Stimulated activated naive CD8-positive, alpha-beta T cell treated with anti-CD3 and anti-CD28 coated beads, Interleukin-15, Interleukin-2, amounts not matched to agents 100 ng/mL and 50 ng/mL, for 24 hours (primary cell): ENCODE measurements around the gene AHR.

Experiments
- H3K27ac Mint-ChIP-seq: one replicate; pipeline ENCODE4 v1.8.0; 2021; ENCODE audit warnings: mild to moderate bottlenecking, mixed read lengths
- H3K27me3 Mint-ChIP-seq: one replicate; pipeline ENCODE4 v1.8.0; 2021; ENCODE audit warnings: mixed read lengths
- H3K36me3 Mint-ChIP-seq: one replicate; pipeline ENCODE4 v1.8.0; 2021; ENCODE audit warnings: low read depth, mixed read lengths
- H3K4me1 Mint-ChIP-seq: one replicate; pipeline ENCODE4 v1.8.0; 2021; ENCODE audit warnings: low read depth, mixed read lengths
- H3K4me3 Mint-ChIP-seq: one replicate; pipeline ENCODE4 v1.8.0; 2021; ENCODE audit warnings: mild to moderate bottlenecking, mixed read lengths
- H3K9me3 Mint-ChIP-seq: one replicate; pipeline ENCODE4 v1.8.0; 2021; ENCODE audit warnings: mixed read lengths

Gene AHR

DNA sequence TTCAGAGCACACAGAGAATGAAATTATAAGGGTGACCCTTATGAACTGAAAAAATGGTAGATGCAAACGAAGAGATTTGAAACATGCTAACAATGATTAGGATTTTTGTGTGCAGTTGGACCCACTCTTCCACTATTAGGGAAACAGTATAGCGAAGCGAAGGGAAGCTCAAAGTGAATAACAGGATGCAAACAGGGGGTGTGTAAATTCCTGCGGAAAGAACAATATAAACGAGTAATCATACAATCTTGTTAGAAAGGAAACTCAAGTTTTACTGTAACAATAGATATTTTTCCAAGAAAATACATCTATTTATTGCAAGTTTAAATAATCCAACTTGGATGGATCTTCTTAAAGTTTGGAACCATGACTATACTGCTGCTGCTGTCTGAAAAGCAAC is 14.7 kb downstream of the AHR start:
- peaks cover 14% of the 10 kb centered on the region for H3K4me1 Mint-ChIP-seq
- peaks cover 49% of the 10 kb centered on the region for H3K36me3 Mint-ChIP-seq
- no peak overlapping the region for H3K4me3 Mint-ChIP-seq
- H3K27ac Mint-ChIP-seq = no peak overlapping the region
- H3K27me3 Mint-ChIP-seq = no peaks in the 10 kb centered on the region
- H3K9me3 Mint-ChIP-seq = no peaks in the 10 kb centered on the region

DNA sequence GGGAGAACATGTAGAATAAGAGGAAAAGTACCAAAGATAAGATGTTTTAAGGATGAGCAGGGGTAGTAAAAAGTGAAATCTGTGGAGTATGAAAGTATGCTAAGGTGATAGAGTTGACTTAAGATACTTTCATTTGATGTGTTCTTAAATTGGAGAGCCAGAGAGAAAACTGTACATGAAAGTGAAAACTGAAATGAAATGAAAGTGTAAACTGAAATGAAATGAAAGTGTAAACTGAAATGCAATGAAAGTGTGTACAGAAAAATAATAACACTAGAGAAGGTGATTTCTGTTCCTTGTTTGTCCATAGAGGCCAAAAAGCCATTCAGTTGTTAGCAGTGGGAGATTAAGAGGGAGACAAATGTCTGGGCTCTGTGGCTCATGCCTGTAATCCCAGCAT is 17.5 kb downstream of the AHR start:
- peaks cover 57% of the 10 kb centered on the region for H3K36me3 Mint-ChIP-seq
- H3K27me3 Mint-ChIP-seq = no peaks in the 10 kb centered on the region
- no peak overlapping the region for H3K27ac Mint-ChIP-seq
- peaks cover 33% of the 10 kb centered on the region for H3K4me1 Mint-ChIP-seq
- no peak overlapping the region for H3K4me3 Mint-ChIP-seq
- H3K9me3 Mint-ChIP-seq = no peaks in the 10 kb centered on the region

DNA sequence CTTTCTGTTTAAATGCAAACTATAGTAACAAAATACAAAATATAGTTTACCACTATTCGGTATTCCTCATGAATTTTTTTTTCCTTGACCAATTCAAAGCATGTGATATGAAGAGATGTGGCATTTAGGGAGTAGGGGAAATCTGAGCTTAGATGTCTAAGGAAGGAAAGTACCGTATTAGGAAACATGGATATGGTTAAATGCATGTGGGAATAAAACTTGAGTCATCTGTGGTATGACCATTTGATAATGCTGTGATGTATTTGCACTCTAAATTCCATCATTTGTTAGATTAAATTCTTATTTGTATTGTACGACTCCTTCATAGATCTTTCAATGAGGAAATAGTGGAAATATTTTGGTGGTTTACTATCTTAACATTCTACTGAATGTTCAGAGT is 19.7 kb downstream of the AHR start:
- no peaks in the 10 kb centered on the region for H3K27me3 Mint-ChIP-seq
- no peak overlapping the region for H3K27ac Mint-ChIP-seq
- H3K4me3 Mint-ChIP-seq = no peak overlapping the region
- H3K9me3 Mint-ChIP-seq = no peaks in the 10 kb centered on the region
- peaks cover 33% of the 10 kb centered on the region for H3K4me1 Mint-ChIP-seq
- peaks cover 51% of the 10 kb centered on the region for H3K36me3 Mint-ChIP-seq

DNA sequence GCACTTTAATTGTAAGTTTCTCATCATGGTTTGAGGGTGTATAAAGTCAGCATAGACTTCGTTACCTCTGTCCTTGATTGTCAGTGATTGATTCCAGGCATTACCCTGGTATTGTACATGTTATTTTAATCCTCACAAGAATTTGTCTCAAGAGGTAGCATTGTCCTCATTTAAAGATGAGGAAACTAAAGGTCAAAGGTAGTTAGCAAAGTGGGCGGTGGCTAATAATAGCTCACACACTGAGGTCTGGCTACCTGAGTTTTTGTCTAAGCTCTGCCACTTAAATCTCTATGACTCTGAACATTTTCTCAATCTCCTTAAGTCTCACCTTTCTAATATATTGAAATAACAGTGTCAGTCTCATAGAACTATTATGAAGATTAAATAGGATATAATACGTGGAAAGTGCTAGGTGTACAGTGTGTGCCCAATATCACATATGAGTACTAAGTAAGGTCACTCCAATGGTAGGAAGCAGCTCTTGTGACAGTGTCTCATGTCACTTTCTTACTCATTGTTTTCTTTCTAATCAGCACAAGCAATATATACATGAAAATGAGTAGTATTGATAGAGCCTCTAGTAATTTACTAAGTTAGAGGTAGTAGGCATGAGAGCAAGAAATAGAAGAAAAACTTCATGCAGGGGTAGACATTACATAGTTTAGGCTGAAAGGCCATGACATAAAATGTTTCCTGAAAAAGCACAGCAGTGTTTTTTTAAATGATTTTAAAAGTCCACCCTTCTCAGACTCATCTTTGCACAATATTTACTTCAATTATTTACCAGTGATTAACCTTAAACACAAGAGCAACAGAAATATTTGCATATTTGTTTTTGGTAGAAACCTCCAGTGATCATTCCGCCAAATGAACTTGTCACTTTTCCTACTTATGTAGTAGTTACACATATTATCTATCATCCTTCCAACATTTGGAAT is 21.0 kb downstream of the AHR start:
- Mint-ChIP-seq H3K27me3 (no peaks in the 10 kb centered on the region), H3K4me1 (peaks cover 33% of the 10 kb centered on the region), H3K36me3 (peaks cover 46% of the 10 kb centered on the region), H3K27ac (no peak overlapping the region), H3K9me3 (no peaks in the 10 kb centered on the region), H3K4me3 (no peak overlapping the region)

DNA sequence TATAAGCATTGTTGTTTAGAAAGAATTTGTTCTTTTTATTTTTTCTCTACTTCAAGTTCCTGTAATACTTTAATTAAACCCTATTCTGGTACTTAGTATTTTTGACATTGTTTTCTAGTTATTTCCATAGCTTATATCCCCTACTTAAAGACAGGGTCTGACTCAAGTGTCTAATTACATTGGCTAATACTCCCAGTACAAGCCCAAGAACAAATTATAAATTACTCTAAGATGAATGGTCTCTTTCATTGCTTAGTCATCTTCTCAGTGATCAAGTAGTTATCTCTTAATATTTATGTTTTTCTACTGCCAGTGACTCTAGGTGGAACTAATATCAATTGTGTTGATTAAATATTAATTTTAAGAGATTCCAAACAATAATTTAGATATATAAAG is 21.6 kb downstream of the AHR start:
- H3K27ac Mint-ChIP-seq = no peak overlapping the region
- peaks cover 47% of the 10 kb centered on the region for H3K36me3 Mint-ChIP-seq
- H3K27me3 Mint-ChIP-seq = no peaks in the 10 kb centered on the region
- H3K4me1 Mint-ChIP-seq = peaks cover 33% of the 10 kb centered on the region
- no peak overlapping the region for H3K4me3 Mint-ChIP-seq
- H3K9me3 Mint-ChIP-seq = no peaks in the 10 kb centered on the region

DNA sequence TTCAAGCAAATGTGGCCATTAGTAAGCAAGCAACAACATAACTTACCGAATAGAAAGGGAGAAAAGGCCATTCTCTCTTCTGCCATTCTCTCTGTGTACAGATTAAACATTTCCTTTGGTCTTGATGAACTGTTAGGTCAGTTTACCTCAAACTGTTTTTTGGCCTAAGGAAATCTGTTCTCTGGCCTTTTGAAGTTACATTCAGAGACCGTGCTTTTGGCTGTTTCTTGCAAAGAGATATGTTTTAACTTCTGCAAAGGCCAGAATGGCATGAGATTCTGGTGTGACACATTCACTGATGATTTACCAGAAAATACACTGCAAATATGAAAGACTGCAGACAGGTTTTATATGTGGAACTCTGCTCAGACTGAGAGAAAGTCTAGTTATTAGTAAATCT is 22.2 kb downstream of the AHR start:
- H3K27ac Mint-ChIP-seq = no peak overlapping the region
- no peaks in the 10 kb centered on the region for H3K27me3 Mint-ChIP-seq
- peaks cover 29% of the 10 kb centered on the region for H3K4me1 Mint-ChIP-seq
- no peaks in the 10 kb centered on the region for H3K9me3 Mint-ChIP-seq
- H3K36me3 Mint-ChIP-seq = peaks cover 52% of the 10 kb centered on the region
- H3K4me3 Mint-ChIP-seq = no peak overlapping the region

DNA sequence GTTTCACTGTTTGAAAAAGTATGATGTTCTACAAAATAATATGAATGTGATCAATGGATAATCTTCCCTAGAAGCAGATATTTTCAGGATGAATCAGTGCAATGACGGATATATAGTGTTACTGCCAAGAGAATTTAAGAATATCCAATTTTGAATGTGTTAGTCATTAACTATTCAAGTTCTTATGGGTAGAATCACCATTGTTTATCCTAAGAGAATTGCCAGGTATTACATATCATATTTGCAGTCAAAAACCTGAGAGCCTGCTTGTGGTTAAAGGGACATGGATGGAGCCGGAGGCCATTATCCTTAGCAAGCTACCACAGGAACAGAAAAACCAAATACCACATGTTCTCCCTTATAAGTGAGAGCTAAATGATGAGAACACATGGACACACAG is 26.9 kb downstream of the AHR start:
- Mint-ChIP-seq H3K27ac (no peak overlapping the region), H3K4me1 (no peaks in the 10 kb centered on the region), H3K27me3 (no peaks in the 10 kb centered on the region), H3K4me3 (no peak overlapping the region), H3K9me3 (no peaks in the 10 kb centered on the region), H3K36me3 (peaks cover 51% of the 10 kb centered on the region)

DNA sequence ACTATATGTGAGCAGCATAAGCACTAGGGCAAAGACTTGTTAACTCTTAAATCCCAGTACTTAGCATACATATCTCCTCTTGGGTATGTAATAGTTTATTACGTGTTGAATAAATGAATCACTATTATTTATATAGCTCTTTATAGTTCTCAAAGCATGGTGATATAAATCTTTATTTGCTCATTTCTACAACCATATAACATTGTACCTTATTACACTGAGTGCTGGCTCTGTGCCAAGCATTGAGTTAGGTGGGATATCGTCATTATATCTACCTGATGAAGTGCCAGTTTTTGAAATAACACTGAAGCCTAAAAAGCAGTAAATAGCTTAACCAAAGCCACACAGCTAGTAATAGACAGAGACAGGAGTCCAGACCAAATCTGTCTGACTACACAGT is 27.9 kb downstream of the AHR start:
- H3K36me3 Mint-ChIP-seq = peaks cover 60% of the 10 kb centered on the region
- no peak overlapping the region for H3K27ac Mint-ChIP-seq
- no peaks in the 10 kb centered on the region for H3K27me3 Mint-ChIP-seq
- H3K4me3 Mint-ChIP-seq = no peak overlapping the region
- H3K4me1 Mint-ChIP-seq = no peaks in the 10 kb centered on the region
- H3K9me3 Mint-ChIP-seq = no peaks in the 10 kb centered on the region

DNA sequence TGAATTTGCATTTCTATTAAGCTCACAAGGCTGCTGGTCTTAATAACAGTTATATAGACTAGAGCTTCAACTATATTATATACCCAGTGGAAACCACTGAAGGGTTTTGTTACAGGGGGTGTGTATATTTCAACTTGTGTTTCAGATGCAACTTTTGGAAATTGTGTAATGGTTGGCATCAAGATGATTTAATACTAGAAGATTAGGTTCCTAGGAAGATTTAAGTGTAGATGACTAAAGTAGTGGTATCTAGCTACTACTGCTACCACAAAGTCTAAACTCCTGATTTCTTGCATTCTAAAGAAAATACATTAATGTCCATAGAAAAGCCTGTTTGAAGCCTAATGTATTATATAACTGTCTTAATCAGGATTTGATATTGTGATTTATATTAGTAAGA is 30.2 kb downstream of the AHR start:
- Mint-ChIP-seq H3K4me3 (no peak overlapping the region), H3K9me3 (no peaks in the 10 kb centered on the region), H3K27ac (no peak overlapping the region), H3K36me3 (peaks cover 58% of the 10 kb centered on the region), H3K4me1 (no peaks in the 10 kb centered on the region), H3K27me3 (no peaks in the 10 kb centered on the region)

DNA sequence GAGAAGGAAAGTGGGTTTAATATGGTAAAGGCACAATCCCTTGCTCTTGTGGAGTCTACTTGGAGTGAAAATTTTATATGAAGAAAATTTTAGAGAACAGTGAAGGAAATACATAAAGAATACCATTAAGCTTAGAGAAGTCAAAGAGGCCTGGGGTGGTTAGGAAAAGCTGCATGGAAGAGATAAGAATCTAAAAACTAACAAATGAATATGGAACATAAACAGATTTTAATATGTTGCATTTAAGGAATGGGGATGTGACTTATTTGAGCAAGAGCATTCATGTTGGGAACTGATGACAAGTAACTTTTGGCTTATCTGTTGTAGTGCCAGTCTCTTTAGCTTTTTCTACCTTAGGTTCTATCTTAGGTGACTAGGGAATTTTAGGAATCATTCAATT is 31.0 kb downstream of the AHR start:
- H3K4me3 Mint-ChIP-seq = no peak overlapping the region
- no peak overlapping the region for H3K27ac Mint-ChIP-seq
- H3K27me3 Mint-ChIP-seq = no peaks in the 10 kb centered on the region
- peaks cover 65% of the 10 kb centered on the region for H3K36me3 Mint-ChIP-seq
- H3K9me3 Mint-ChIP-seq = no peaks in the 10 kb centered on the region
- no peaks in the 10 kb centered on the region for H3K4me1 Mint-ChIP-seq

DNA sequence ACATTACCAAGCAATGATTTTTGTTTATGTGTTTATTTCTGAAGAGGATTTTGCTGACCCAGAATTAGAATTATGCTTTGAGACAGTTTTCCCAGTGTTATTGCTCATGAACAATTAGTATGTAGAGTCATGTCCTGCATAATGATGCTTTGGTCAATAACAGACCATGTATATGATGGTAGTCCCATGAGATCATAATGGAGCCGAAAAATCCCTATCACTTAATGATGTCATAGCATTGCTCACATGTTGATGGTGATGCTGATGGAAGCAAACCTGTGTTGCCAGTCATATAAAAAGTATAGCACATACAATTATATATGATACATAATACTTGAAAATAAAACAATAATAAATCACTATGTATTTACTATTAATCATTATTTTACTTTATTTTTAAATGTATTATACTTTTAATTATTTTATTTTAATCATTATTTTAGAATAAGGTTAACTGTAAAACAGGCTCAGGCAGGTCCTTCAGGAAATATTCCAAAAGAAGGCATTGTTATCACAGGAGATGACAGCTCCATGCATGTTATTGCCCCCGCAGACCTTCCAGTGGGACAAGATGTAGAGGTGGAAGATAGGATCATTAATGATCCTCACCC is 33.5 kb downstream of the AHR start:
- peaks cover 65% of the 10 kb centered on the region for H3K36me3 Mint-ChIP-seq
- H3K4me1 Mint-ChIP-seq = no peaks in the 10 kb centered on the region
- H3K9me3 Mint-ChIP-seq = no peaks in the 10 kb centered on the region
- no peak overlapping the region for H3K27ac Mint-ChIP-seq
- H3K4me3 Mint-ChIP-seq = no peak overlapping the region
- no peaks in the 10 kb centered on the region for H3K27me3 Mint-ChIP-seq

DNA sequence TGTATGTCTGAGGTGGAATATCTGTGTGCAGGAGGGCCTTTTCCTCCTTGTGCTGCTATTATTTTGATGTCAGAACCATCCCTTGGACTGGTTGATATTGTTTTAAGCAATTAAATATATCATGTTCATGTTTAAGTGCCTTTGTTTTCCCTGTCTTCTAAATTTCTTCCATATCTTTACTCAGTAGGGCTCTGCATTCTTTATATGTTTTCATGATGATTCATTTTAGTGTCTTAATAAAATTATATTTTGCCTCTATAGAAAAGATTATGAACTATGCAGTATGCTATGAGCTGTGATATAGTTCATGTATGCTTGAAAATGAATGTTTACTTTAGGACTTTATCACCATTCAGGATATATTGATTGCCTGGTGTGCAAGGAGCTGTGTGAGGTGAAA is 34.8 kb downstream of the AHR start:
- Mint-ChIP-seq H3K4me1 (no peaks in the 10 kb centered on the region), H3K27me3 (no peaks in the 10 kb centered on the region), H3K9me3 (no peaks in the 10 kb centered on the region), H3K27ac (no peak overlapping the region), H3K4me3 (no peak overlapping the region), H3K36me3 (peaks cover 66% of the 10 kb centered on the region)

DNA sequence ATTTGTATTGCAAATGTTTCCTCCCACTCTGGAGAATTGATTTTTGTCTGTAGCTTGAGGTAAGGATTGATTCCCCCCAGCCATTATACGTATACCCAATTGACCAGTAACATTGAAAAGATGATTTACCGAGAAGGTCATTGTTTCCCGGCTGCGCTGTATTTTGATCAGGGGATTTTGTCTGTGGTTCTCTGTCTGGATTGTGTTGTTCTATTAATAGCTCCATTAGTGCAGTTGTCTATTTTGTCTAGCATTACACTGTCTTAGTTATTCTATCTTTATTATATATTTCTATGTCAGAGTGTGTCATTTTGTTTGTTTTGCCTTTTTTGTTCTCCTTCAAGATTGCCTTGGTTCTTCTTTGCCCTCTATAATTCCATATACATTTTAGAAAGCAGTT is 37.7 kb downstream of the AHR start:
- H3K9me3 Mint-ChIP-seq = no peaks in the 10 kb centered on the region
- H3K27me3 Mint-ChIP-seq = no peaks in the 10 kb centered on the region
- no peak overlapping the region for H3K27ac Mint-ChIP-seq
- H3K4me3 Mint-ChIP-seq = no peak overlapping the region
- no peaks in the 10 kb centered on the region for H3K4me1 Mint-ChIP-seq
- peaks cover 55% of the 10 kb centered on the region for H3K36me3 Mint-ChIP-seq

DNA sequence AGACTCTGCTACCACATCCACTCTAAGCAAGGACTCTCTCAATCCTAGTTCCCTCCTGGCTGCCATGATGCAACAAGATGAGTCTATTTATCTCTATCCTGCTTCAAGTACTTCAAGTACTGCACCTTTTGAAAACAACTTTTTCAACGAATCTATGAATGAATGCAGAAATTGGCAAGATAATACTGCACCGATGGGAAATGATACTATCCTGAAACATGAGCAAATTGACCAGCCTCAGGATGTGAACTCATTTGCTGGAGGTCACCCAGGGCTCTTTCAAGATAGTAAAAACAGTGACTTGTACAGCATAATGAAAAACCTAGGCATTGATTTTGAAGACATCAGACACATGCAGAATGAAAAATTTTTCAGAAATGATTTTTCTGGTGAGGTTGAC is 40.7 kb downstream of the AHR start:
- Mint-ChIP-seq H3K36me3 (peaks cover 54% of the 10 kb centered on the region), H3K27ac (no peak overlapping the region), H3K9me3 (no peaks in the 10 kb centered on the region), H3K4me3 (no peak overlapping the region), H3K4me1 (peaks cover 6% of the 10 kb centered on the region), H3K27me3 (no peaks in the 10 kb centered on the region)

DNA sequence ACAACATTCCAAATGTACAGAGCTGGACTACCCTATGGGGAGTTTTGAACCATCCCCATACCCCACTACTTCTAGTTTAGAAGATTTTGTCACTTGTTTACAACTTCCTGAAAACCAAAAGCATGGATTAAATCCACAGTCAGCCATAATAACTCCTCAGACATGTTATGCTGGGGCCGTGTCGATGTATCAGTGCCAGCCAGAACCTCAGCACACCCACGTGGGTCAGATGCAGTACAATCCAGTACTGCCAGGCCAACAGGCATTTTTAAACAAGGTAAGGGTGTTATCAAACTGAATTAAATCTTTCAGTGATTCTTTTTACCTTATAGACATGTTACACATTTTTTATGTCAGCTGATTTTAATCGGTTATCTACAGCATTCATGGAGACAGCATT is 41.5 kb downstream of the AHR start:
- peaks cover 6% of the 10 kb centered on the region for H3K4me1 Mint-ChIP-seq

DNA sequence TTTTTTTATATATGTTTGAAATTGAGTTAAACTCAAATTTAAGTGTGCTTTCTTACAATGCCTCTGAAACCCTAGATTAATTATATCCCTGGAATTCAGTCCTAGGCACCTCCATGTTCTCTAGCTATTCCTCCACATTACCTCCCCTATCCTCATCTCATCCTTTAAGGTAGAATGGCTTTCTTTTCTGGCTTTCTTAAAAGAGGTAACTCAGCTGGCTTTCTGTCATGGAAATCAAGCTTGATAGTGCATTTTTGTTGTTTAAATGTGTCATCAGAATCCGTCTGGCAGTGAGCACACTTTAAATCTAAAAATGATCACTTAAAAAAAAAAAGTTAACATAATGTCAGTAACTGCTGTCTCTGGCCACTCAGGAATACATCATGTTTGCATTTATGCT is 42.2 kb downstream of the AHR start:
- peaks cover 6% of the 10 kb centered on the region for H3K4me1 Mint-ChIP-seq
- H3K36me3 Mint-ChIP-seq = peaks cover 46% of the 10 kb centered on the region
- no peak overlapping the region for H3K27ac Mint-ChIP-seq
- H3K9me3 Mint-ChIP-seq = no peaks in the 10 kb centered on the region
- H3K4me3 Mint-ChIP-seq = no peak overlapping the region
- H3K27me3 Mint-ChIP-seq = no peaks in the 10 kb centered on the region

More for the DNA sequence above, 41.5 kb downstream of the AHR start:
- H3K4me3 Mint-ChIP-seq = no peak overlapping the region
- H3K27me3 Mint-ChIP-seq = no peaks in the 10 kb centered on the region
- H3K9me3 Mint-ChIP-seq = no peaks in the 10 kb centered on the region
- peaks cover 48% of the 10 kb centered on the region for H3K36me3 Mint-ChIP-seq
- H3K27ac Mint-ChIP-seq = no peak overlapping the region
